GM18505 (cell line): Measurements from ENCODE around the gene HACD4.
A peak's percentile ranks its signal among the peaks of the same experiment; 100 is the strongest.

ENCODE experiments used
- ATAC-seq: cut with Tn5 transposase; IDR thresholded peaks from one replicate; pipeline ENCODE4 v1.9.1; 2021; ENCODE audit not compliant: unreplicated experiment
- POLR2A ChIP-seq: IDR thresholded peaks from 4 replicates; pipeline ENCODE4 v1.6.1; 2011; ENCODE audit warnings: borderline replicate concordance; ENCODE audit not compliant: insufficient read depth, insufficient read length; ENCODE audit errors: extremely low read depth

The HACD4 gene

GRCh38 chr9:21037278-21037677, 5.8 kb upstream of the HACD4 start:
- TF ChIP-seq POLR2A = no peak
- ATAC-seq = no peak

GRCh38 chr9:21031808-21032183, 356 bp upstream of the HACD4 start:
- ATAC-seq = no peak
- no peak for TF ChIP-seq POLR2A

- peak; percentile 81 for ATAC-seq
Observed at GRCh38 chr9:21030389-21031035, 928 bp downstream of the HACD4 start.

GRCh38 chr9:21029661-21030060, 1.8 kb downstream of the HACD4 start:
- TF ChIP-seq POLR2A = no peak
- ATAC-seq = no peak

More at GRCh38 chr9:21030389-21031035, 928 bp downstream of the HACD4 start:
- no peak for TF ChIP-seq POLR2A

- ATAC-seq = no peak
- no peak for TF ChIP-seq POLR2A
Observed at GRCh38 chr9:21028466-21028865, 3.0 kb downstream of the HACD4 start.

- ATAC-seq = no peak
Observed at GRCh38 chr9:21027295-21027694, 4.1 kb downstream of the HACD4 start.

GRCh38 chr9:21023861-21024260, 7.6 kb downstream of the HACD4 start:
- ATAC-seq = no peak
- no peak for TF ChIP-seq POLR2A

More at GRCh38 chr9:21027295-21027694, 4.1 kb downstream of the HACD4 start:
- no peak for TF ChIP-seq POLR2A

GRCh38 chr9:21018177-21018576, 13.3 kb downstream of the HACD4 start:
- no peak for TF ChIP-seq POLR2A
- no peak for ATAC-seq

- TF ChIP-seq POLR2A = no peak
- ATAC-seq = no peak
Observed at GRCh38 chr9:21016701-21017491, 14.5 kb downstream of the HACD4 start.

GRCh38 chr9:21015995-21016394, 15.4 kb downstream of the HACD4 start:
- no peak for ATAC-seq
- no peak for TF ChIP-seq POLR2A

- ATAC-seq = no peak
- no peak for TF ChIP-seq POLR2A
Observed at GRCh38 chr9:21015129-21015815, 16.2 kb downstream of the HACD4 start.

- no peak for TF ChIP-seq POLR2A
- ATAC-seq = no peak
Observed at GRCh38 chr9:21002040-21002439, 29.4 kb downstream of the HACD4 start.

GRCh38 chr9:21001581-21001980, 29.9 kb downstream of the HACD4 start:
- no peak for TF ChIP-seq POLR2A
- no peak for ATAC-seq
